Activated CD8-positive, alpha-beta T cell treated with anti-CD3 and anti-CD28 coated beads for 36 hours (primary cell): ENCODE data around the gene DOP1B. TPM values are rescaled to one million over a fixed set of nuclear protein-coding genes. Genes with fewer than 3 reads are reported as not detected.

Experiments
- ATAC-seq: fragments of 200-7000 bp; cut with Tn5 transposase; one replicate; pipeline ENCODE4 v1.10.0; 2021; ENCODE audit warnings: mild to moderate bottlenecking, moderate library complexity
- CTCF ChIA-PET: fragments of 350-600 bp; sonication (Branson Sonifier 250); formaldehyde crosslinking; loops from one replicate; lab custom pipeline; 2021; ENCODE audit warnings: antibody characterized with exemption; lab: Charles Lee
- POLR2A ChIA-PET: fragments of 350-600 bp; sonication (Branson Sonifier 250); formaldehyde crosslinking; loops from one replicate; lab custom pipeline; 2021; ENCODE audit warnings: antibody characterized with exemption; lab: Charles Lee
- DNase-seq: peaks from one replicate; pipeline ENCODE4 v3.0.0-alpha.2; 2020
- H3K27ac Mint-ChIP-seq: one replicate; pipeline ENCODE4 v1.8.0; 2021; ENCODE audit warnings: mild to moderate bottlenecking, mixed read lengths
- H3K27me3 Mint-ChIP-seq: one replicate; pipeline ENCODE4 v1.8.0; 2021; ENCODE audit warnings: mixed read lengths
- H3K36me3 Mint-ChIP-seq: one replicate; pipeline ENCODE4 v1.8.0; 2021; ENCODE audit warnings: low read depth, mixed read lengths
- H3K4me1 Mint-ChIP-seq: one replicate; pipeline ENCODE4 v1.8.0; 2021; ENCODE audit warnings: low read depth, mixed read lengths
- H3K4me3 Mint-ChIP-seq: one replicate; pipeline ENCODE4 v1.8.0; 2021; ENCODE audit warnings: mild to moderate bottlenecking, moderate library complexity, mixed read lengths
- H3K9me3 Mint-ChIP-seq: one replicate; pipeline ENCODE4 v1.8.0; 2021; ENCODE audit warnings: mixed read lengths
- CTCF ChIP-seq: fragments of 200-600 bp; IDR thresholded peaks from one replicate; pipeline ENCODE4 v1.8.0; 2022; ENCODE audit warnings: antibody characterized with exemption, mild to moderate bottlenecking
- intact Hi-C: fragments of 100-400 bp; cut with micrococcal nuclease; formaldehyde crosslinking; loops from one replicate; pipeline ENCODE4 v1.10.0; 2022
- total RNA-seq, 2 experiments: library from RNA; stranded (reverse); gene quantifications; one replicate each; pipeline ENCODE4 v1.2.3, GENCODE V29; 2021

Gene DOP1B
- total RNA-seq, 2 experiments from 2014 or later = 14.3 to 15.2 TPM

GRCh38 chr21:36122977-36123376, 33.6 kb upstream of the DOP1B start:
- ATAC-seq = no peak
- Mint-ChIP-seq H3K27ac (no peak overlapping the region), H3K4me1 (peaks cover 8% of the 10 kb centered on the region), H3K9me3 (no peaks in the 10 kb centered on the region), H3K4me3 (no peak overlapping the region), H3K27me3 (no peaks in the 10 kb centered on the region), H3K36me3 (no peaks in the 10 kb centered on the region)
- intact Hi-C loops = no loop called here
- ChIA-PET CTCF (interaction anchor here (0.6 to 1.0 kb wide), 3 partner anchors 9 to 57 kb away, joined by 3 read pairs; no protein-coding TSS in a partner anchor), POLR2A (interaction anchor here (0.8 kb wide), 1 partner anchor 13 kb away, joined by 3 read pairs; no protein-coding TSS in a partner anchor)
- TF ChIP-seq CTCF = no peak
- DNase-seq = no peak

GRCh38 chr21:36124395-36124794, 32.2 kb upstream of the DOP1B start:
- no peak for TF ChIP-seq CTCF
- Mint-ChIP-seq H3K4me1 (peaks cover 14% of the 10 kb centered on the region), H3K27ac (no peak overlapping the region), H3K4me3 (no peak overlapping the region), H3K36me3 (no peaks in the 10 kb centered on the region), H3K27me3 (no peaks in the 10 kb centered on the region), H3K9me3 (no peaks in the 10 kb centered on the region)
- ChIA-PET CTCF (interaction anchor here (0.8 to 3.6 kb wide), 7 partner anchors 8 to 67 kb away, joined by 3 to 24 read pairs (median 4); partner anchors contain the start of gene CBR3), POLR2A (no interaction called here)
- intact Hi-C loops = no loop called here
- DNase-seq (no peak), ATAC-seq (no peak)

GRCh38 chr21:36125512-36126207, 31.0 kb upstream of the DOP1B start:
- peaks cover 19% of the 10 kb centered on the region for H3K4me1 Mint-ChIP-seq
- peak; percentile 79 for DNase-seq
- H3K27me3 Mint-ChIP-seq = no peaks in the 10 kb centered on the region
- H3K4me3 Mint-ChIP-seq = no peak overlapping the region
- TF ChIP-seq CTCF = peak; percentile 89
- intact Hi-C loops = no loop called here
- CTCF ChIA-PET = interaction anchor here (0.6 to 3.6 kb wide), 13 partner anchors 9 to 289 kb away, joined by 3 to 39 read pairs (median 4); partner anchors contain the start of gene CBR3
- peak; percentile 71 for ATAC-seq
- H3K27ac Mint-ChIP-seq = no peak overlapping the region
- no peaks in the 10 kb centered on the region for H3K9me3 Mint-ChIP-seq
- POLR2A ChIA-PET = no interaction called here
- no peaks in the 10 kb centered on the region for H3K36me3 Mint-ChIP-seq

GRCh38 chr21:36126208-36126565, 30.4 kb upstream of the DOP1B start:
- H3K4me3 Mint-ChIP-seq = no peak overlapping the region
- H3K27ac Mint-ChIP-seq = no peak overlapping the region
- H3K36me3 Mint-ChIP-seq = no peaks in the 10 kb centered on the region
- peaks cover 22% of the 10 kb centered on the region for H3K4me1 Mint-ChIP-seq
- H3K27me3 Mint-ChIP-seq = no peaks in the 10 kb centered on the region
- TF ChIP-seq CTCF = no peak
- intact Hi-C loops = no loop called here
- POLR2A ChIA-PET = no interaction called here
- ATAC-seq (no peak), DNase-seq (no peak)
- H3K9me3 Mint-ChIP-seq = no peaks in the 10 kb centered on the region
- CTCF ChIA-PET = interaction anchor here (0.7 to 3.6 kb wide), 12 partner anchors 9 to 193 kb away, joined by 3 to 39 read pairs (median 4); partner anchors contain the start of gene CBR3

GRCh38 chr21:36126621-36127110, 30.0 kb upstream of the DOP1B start:
- Mint-ChIP-seq H3K4me1 (peaks cover 22% of the 10 kb centered on the region), H3K27me3 (no peaks in the 10 kb centered on the region), H3K36me3 (no peaks in the 10 kb centered on the region), H3K4me3 (no peak overlapping the region), H3K27ac (no peak overlapping the region), H3K9me3 (no peaks in the 10 kb centered on the region)
- DNase-seq = no peak
- no peak for ATAC-seq
- no peak for TF ChIP-seq CTCF
- intact Hi-C loops = no loop called here
- POLR2A ChIA-PET = interaction anchor here (1.1 kb wide), 1 partner anchor 14 kb away, joined by 3 read pairs; no protein-coding TSS in a partner anchor
- CTCF ChIA-PET = interaction anchor here (0.7 to 3.6 kb wide), 11 partner anchors 9 to 193 kb away, joined by 3 to 39 read pairs (median 5); partner anchors contain the start of gene CBR3
